NCI-H446 treated with DMSO at 0.1 percent for 48 hours (cell line): ENCODE measurements around the gene KRTAP9-7.

ENCODE experiments used
- DNase-seq: peaks from one replicate; lab custom pipeline; 2025; lab: John Stamatoyannopoulos, UW

KRTAP9-7 gene

DNA sequence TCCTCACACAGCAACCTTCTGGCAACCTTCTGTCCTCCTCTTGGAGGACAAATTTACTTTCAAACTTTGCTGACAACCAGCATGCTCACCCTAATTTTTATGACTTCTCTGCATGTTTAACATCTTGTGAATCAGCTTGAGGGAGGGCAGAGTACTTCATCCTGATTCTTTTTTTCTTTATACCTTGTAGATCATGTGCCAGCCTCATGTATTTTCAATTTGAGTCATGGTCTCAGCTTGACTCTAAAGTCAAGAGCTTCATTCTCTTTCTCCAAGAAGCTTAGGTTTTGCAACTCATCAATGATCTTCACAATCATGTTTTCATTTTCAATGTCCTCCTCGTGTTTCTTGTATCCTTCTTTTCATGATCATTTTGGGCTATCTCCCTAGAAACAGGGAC lies 3.6 kb upstream of the KRTAP9-7 start:
- DNase-seq, result no peak

DNA sequence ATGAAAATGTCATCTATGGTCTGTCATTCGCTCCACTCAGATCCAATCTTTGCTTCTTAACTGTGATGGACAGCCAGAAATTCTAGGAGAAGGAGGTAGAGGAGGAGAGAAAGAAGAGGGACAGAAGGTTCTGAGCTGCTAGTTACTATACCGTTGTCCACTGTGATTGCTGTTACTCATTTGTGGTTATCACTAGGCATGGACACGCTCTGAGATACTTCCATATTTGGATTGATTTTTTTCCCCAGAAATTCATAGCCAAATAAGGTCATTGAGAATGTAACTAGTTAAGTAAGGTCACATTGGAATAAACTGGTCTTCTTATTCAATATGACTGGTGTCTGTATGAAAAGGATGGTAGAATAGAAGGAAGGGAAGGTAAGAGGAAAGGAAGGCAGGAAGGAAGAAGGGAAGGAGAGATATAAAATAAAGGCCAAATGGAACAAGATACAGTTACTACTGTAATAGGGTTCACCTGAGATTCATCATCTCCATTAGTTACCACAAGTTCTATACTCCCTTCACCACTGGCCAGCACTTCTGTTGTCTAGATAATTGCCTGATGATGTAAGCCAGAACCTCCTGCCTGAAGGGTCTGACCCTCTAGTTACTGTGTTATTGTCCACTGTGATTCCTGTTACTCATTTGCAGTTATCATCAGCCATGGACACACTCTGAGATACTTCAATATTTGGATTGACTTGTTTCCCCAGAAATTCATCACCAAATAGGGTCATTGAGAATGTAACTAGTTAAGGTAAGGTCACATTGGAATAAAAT lies 2.9 kb downstream of the KRTAP9-7 start:
- DNase-seq, result no peak

DNA sequence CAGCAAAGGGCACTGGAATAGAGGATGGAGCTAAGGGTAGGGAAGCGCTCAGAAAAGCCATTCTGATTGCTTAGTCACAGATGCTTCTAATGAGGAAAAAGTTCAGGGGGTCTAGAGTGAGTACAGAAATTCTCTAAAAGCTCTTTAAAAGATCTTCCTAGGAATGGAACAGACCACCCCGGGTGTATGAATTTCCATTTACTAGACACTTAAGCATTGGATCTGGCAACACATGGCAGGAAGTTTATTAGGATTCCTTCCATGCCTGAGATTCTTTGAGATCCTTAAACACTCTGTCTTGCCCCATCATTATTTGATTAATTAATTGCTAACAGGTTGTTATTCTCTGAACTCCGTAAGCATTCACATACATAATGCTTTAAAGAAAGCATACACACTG lies 8.5 kb downstream of the KRTAP9-7 start:
- no peak for DNase-seq

DNA sequence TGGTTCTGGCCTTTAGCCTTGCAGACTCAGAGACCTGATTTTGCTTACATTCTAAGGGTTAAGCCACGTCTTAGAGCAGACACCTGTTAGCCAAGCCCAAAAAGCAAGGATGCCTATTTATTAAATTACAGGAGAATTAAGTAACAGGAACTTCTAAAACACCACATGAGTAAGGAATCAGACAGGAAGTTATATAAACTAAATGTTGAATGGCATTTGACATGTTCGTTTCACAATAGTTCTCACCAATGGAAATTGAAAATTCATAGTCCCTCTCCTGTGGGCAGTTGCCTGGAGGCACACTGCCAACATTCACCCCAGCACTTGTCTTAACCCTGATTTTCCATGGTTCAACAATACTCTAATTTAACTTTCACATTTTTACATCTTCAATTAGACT lies 9.0 kb downstream of the KRTAP9-7 start:
- no peak for DNase-seq

DNA sequence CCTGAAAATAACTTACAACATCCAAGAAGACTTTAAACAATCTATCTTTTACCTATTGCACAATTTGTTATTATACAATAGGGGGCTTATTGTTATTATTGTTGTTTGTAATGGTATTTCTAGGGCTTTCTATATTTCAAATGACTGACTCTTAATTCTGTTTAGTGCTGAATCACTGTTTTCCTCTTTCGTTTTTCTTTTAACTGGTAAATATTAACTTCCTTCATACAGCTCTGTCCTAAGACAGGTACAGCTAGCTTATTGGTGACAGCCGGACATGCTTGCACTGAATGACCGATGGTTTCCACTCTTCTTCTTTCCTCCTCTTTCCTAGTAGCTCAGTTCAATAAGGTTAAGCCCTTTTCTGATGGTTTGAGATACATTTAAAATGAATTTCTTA lies 11.6 kb downstream of the KRTAP9-7 start:
- no peak for DNase-seq

DNA sequence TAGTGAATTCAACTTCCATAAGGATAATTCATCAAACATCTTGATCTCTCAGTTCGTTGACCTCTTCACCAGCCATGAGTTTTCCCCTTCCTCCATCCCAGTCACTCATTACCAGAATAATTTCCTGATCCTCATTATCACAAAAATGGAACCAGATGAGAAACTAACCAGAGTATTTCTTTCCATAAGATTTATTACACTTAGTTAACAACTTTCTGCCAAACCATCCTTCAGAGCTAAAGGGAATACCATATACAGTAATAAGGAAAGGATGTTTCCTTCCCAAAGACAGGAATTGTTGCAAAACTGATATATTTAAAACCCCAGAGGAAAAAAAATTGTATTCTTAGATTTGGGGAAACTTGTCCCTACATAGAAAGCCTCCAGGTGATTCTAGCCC lies 18.5 kb downstream of the KRTAP9-7 start:
- no peak for DNase-seq

DNA sequence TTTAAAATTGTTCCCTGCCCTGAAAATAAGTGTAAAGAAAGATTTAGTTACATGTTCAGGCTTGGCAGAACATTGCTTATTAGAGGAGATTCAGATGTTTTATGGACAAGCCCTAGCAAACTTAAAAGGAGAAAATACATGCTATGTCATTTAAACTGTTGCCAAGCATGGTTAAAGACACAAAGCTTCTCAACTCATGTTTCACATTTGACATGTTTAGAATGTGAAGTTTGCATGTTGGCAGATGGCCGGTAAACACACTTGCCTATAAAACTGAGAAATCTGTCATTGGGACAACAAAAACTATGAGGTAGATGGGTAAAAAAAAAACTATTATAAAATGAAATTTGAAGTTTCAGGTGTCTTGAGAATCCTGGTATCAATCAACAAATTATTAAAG lies 21.3 kb downstream of the KRTAP9-7 start:
- DNase-seq, result no peak

DNA sequence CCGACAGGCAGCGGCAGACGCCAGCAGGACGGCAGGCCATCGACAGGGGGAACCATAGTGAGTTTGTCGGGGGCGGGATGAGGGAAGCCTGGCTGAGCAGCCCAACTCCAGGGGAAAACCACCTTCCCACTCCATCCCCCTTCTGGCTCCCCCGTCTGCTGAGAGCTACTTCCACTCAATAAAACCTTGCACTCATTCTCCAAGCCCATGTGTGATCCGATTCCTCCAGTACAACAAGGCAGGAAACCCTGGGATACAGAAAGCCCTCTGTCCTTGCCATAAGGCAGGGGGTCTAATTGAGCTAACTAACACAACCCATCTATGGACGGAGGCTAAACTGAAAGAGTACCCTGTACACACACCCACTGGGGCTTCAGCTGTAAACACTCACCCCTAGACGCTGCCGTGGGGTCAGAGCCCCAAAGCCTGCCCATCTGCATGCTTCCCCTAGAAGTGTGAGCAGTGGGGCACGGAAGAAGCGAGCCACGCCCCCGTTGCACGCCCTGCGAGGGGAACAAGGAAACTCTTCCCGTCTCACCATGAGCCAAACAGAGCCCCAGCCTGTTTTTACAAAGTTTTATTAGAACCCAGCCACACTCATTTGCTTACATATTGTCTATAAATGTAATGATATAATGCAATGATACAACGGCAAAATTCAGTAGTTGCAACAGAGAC lies 23.1 kb downstream of the KRTAP9-7 start:
- no peak for DNase-seq

DNA sequence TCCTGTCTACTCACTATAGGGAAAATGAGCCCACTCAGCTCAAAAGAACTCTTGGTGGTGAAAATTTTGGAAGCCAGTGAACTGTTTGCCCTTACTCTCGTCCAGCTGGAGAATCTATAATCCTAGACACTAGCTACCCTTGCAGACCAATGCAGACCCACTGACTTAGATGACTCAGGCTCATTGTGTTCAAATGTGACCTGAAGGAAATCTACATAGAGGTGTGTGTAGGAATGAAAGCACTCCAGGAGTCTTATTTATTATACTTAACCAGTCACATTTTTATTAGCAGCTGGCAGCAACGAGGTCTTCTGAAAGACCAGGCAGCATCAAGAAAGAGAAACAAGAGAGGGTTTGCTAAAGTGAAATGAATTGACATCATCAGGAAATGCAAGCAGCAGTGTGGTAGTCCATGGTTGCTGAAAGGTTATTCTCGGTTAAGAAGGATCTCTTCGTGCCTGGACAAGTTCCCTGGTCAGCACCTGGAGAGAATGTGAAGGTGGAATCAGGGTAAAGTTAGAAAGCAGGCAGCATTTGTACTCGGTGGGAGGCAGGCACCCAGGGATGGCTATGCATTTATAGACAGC lies 25.8 kb downstream of the KRTAP9-7 start:
- no peak for DNase-seq

DNA sequence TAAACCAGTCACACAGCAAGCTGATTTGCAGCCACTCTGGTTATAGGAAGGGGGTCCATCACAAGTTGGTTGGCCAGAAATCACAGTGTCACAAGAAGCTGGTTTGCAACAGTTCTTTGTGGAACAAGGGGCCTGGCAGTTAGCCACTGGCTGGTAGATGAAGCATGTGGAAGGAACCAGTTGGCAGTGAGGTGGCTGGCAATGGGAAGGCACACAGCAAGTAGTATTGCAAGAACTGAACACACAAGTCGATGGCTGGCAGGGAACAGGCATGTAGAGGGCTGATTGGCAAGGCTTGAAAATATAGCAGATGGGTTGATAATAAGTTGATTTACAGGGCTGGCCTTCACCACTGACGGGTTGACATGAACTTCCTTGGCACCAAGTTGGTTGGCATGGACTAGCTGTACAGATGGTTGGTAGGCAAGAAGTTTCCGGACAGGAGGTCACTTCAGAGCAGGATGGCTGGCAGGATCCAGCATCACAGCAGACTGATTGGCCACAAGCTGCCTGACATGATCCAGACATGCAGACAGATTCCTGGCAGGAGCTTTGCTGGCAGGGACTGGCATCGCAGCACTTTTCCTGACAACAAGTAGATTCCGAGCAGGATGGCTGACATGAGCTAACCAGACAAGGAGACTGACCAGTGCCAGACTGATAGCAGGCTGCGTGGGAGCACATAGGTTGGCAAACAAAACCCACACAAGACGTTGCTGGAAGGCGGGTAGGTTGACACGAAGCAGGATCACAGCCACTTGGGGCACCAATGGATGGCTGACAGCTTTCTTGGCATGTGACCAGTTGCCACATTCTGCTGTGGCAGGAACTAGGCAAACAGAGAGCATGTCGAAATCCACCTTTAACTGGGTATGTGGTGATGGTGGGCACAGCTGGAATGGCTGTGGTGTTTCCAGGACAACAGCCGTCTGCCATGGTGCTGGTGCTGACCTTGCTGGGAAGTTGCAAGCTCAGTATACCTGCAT lies 26.7 kb downstream of the KRTAP9-7 start, which contains the start of gene KRTAP29-1:
Gene KRTAP29-1 (minus strand): TSS at position 936 of the 986 bp plus-strand sequence. CDS start 0 bp downstream, at position 936.
- peak; percentile 92 for DNase-seq

DNA sequence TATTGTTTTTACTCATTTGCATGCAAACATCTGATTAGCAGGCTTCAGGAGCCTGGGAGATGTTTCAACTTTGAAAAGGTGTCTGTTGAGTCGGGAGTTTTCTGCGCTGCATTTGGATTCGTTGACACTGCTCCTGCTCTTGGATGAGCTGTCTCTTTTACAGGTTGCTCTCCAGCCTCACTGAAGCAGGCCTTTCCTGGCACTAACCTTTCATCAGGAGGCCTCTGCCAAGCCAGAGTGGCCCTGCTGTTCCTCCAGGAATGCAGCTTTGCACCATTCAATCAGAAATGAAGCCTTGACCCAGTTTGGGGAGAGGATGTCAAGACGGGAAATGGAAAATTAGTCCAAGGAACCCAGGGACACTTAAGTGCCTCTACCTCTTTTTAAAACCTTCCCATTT lies 27.5 kb downstream of the KRTAP9-7 start:
- no peak for DNase-seq

DNA sequence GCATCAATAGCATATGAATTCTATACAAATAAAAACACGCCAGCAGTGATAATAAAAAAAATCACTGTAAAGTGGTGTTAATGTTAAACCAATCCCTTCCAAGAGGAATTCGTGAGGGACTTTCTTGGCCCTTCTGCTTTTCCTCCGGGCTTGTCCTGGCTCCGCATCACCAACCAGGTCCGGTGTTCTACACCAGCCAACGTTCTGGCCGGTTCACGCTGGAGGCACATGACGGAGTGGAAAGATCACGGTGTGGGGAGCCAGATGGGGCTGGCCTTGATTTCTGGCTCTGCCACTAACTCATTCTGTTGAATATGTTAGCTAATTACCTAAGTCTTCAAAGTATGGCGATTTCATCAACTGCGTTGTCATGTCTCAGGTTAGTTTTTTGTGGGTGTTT lies 28.6 kb downstream of the KRTAP9-7 start:
- DNase-seq, result no peak

DNA sequence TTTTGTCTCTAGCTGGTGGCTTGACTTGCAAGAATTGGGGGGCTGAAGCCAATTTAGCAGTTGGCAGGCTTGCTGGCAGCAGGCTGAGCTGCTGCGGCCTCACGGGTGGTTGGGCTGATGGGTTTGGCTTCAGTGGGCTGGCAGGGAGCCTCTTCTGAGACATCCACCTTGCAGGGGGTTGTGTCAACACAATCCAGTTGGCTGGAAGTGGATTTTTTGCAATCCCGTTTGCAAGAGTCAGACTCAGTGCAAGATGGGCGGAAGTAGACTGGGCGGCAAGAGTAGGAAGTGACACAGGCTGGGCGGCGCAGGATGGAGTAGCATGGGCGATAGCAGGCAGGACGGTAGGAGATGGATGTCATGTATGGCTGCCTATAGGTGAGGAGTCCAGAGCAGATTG lies 32.1 kb downstream of the KRTAP9-7 start:
- peak; percentile 75 for DNase-seq

DNA sequence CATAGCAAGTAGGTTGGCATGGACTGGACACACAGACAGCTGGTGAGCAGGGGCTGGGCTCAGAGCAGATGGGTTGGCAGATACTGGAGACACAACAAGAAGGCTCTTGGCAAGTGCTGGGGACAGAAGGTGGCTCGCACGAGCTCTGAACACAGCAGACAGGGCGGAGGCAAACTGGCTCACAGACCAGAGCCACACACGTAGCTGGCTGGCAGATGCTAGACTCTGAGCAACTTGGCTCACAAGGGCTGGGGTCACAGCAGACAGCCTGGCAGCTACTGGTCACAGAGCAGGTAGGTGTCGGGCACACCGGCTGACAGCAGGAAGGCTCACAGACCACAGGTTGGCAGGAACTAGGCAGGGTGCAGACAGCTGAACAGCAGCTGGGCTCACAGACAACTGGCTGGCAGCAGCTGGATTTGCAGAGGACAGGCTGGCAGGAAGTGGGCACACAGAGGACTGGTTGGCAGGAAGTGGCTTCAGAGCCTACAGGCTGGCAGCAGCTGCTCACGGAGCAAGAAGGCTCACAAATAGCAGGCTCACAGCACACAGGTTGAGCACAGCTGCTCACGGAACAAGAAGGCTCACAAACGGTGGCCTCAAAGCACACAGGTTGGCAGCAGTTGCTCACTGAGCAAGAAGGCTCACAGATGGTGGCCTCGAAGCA lies 32.9 kb downstream of the KRTAP9-7 start:
- DNase-seq, result peak; percentile 85

DNA sequence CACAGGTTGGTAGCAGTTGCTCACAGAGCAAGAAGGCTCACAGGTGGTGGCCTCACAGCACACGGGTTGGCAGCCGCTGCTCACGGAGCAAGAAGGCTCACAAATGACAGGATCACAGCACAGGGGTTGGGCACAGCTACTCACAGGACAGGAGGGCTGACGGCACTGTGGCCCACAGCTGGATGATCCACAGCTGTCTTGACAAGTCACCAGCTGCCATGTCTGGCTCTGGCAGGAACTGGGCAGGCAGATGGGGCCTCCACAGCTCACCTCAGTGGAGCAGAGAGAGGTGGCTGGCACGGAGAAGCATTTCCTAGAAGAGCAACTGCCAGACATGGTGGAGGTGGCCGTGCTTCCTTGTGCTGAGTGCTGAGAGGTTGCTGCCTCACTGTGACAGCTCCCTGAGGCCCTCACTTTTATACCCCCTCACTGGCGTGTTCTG lies 33.4 kb downstream of the KRTAP9-7 start, which contains the start of gene KRTAP16-1:
Gene KRTAP16-1 (minus strand): TSS at position 392 of the 442 bp plus-strand sequence. CDS start 56 bp downstream, at position 336.
- no peak for DNase-seq

DNA sequence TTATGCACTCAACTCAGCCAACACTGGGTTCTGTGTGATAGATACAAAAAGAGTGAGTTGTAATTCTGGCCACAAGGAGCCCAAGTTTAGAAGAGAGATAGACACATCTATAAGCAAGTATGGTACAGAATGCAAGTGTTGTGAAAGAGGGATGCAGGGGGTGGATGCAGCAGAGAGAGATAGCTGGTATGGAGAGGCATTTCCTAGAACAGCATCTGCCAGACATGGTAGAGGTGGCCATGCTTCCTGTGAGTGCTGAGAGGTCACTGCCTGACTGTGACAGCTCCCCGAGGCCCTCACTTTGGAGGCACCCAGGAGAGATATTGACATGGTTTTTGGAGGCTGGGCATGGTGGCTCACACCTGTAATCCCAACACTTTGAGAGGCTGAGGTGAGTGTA lies 35.6 kb downstream of the KRTAP9-7 start:
- no peak for DNase-seq

DNA sequence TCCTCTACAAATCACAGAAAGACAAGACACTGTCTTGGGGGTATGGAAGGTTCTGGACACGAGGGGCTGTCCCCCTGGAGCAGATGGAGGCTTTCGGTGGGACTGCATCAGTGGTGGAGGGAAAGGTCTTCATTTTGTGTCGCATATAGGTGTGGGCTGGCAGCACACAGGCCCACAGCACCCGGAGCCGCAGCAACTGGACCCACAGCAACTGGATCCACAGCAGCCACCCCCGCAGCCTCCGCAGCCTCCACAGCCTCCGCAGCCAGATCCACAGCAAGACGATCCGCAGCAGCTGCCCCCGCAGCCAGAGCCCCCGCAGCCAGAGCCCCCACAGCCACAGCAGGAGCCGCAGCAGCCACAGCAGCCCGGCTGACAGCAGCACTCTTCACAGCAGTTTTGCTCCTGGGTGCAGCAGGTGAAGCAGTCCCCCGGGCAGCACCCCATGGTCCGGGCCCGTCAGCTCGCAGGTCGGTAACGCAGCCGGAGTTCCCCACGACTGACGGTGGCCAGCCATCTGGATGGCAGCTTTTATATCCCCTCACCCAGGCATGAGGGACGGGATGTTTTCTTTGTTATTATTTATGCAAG lies 39.8 kb downstream of the KRTAP9-7 start, which contains the start of gene KRTAP17-1:
Gene KRTAP17-1 (minus strand): TSS at position 507 of the 591 bp plus-strand sequence. CDS start 60 bp downstream, at position 447.
- no peak for DNase-seq

DNA sequence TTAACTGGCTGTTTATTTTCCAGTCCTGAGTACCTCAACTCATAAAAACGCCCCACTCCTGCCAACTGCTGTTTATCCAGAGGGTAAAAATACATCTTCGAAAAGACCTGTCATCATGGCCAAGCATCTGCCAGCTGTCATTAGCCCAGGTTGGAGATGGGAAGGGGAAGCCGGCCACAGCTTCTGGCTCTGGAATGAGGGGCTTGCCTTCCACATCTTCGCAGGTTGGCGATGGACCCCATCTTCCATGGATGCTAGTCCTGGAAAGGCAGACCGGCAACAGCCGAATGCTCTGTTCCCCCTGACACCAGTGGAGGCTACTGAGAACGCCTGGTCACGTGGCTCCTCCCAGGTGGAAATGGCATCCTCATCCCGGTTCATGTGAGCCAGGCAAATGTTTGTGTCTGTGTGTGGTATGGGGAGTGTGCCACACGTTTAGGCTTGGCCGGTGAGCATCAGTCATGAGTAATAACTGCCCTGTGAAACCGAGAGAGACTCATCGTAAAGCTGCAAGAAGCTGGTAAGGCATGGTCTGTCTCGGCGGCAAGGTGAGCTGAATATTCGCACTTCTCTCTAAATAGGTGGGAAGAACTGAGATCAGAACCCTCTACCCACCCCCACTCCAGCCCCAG lies 40.4 kb downstream of the KRTAP9-7 start:
- no peak for DNase-seq

DNA sequence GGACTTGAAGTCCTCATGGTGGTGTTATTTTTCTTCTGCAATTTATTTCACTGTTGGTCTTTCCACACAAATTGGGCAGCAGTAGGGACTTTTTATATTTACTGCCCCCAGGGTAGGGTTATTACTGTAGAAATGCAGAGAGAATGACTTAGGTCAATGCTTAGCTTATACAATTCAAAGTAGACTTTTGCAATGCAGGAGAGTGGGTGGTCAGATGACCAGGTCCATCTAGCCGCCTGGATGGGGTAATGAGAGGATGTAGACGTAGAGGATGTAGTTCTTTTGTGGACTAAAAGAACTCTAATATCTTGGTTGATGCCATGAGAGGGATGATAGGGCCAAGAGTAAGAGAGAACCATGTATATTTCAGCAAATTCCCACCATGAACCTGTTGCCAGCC lies 42.7 kb downstream of the KRTAP9-7 start:
- no peak for DNase-seq
